Spleen (tissue), 7 donors: ENCODE results near the gene FLOT1.

Experiments used
- CTCF ChIP-seq, 11 experiments: fragments of 200-600 bp in 7 of 11; fragments of 450-650 bp in 4 of 11; sonication (generic) in 4 of 11; IDR thresholded peaks in 8 of 11; conservative IDR thresholded peaks in 3 of 11; 1 replicate in 7 of 11; 2 replicates in 4 of 11; pipeline versions ENCODE4 v1.4.0 to v1.8.0; 2016 to 2021; ENCODE audit warnings: antibody characterized with exemption in 11 of 11, inconsistent platforms in 4 of 11, mild to moderate bottlenecking in 1 of 11
- POLR2A ChIP-seq, 3 donors: fragments of 450-650 bp; IDR thresholded peaks; one replicate each; pipeline ENCODE4 v1.5.1; 2017; ENCODE audit warnings: antibody characterized with exemption in 3 of 3, mild to moderate bottlenecking in 1 of 3
- POLR2AphosphoS5 ChIP-seq, 3 donors: sonication (generic); formaldehyde crosslinking; IDR thresholded peaks; one replicate each; pipeline ENCODE4 v1.5.1; 2017; ENCODE audit warnings: antibody characterized with exemption in 3 of 3
- donor health status: DM: no; HTN: no; CAD: no; lungs with moderate emphysema.
- donor health status: DM: no; HTN: no; CAD: no.
- donor health status: DM: no; HTN: no; CAD: no.

GRCh38 chr6:30686908-30687658 lies 55.4 kb downstream of the FLOT1 start:
- TF ChIP-seq POLR2AphosphoS5 (IDR thresholded peaks at IDR 0.05) (peak; percentile 96 to 98 (median 97)), CTCF (IDR thresholded peaks at IDR 0.05 in 8 of 11, conservative IDR thresholded peaks at IDR 0.05 in 3 of 11) (peak in 1 of 11 experiments; percentile 14), POLR2A (IDR thresholded peaks at IDR 0.05) (peak in 1 of 3 donors; percentile 64)
